Measurements from ENCODE around the gene ZFR. TPM values are rescaled to one million over a fixed set of nuclear protein-coding genes. Genes with fewer than 3 reads are reported as not detected.
"Not testable (repeated sequence)": the region's sequence is repeated elsewhere in the genome, so short reads cannot be mapped to it uniquely, and the experiment has no call there.

Gene ZFR
- total and polyA plus RNA-seq, 7 donors, result 31.7 to 76.5 (median 67.2) TPM

GRCh38 chr5:32454821-32455220, 10.3 kb upstream of the ZFR start:
- 93 to 97% (median 95%) methylated on average over 5 of the region's 5 CpGs for WGBS, 3 donors

DNA sequence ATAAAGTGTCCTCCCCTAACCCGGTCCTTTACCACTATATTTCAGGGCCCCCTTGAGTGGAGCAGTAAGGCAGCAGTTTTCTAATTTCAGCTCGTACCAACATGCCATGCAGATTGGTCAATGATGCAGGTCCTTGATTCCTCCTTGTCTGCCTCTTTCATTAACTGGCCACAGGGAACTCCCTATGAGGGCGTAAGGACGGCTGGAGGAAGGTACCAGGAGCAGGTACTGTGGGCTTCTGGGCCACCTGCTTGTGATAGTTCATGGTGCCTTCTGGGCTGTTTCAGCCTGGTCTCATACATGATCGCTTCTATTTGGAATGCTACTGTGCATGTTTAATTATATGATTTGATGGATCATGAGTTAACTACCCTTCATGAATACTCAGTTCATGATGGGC, 9.4 kb upstream of the ZFR start:
- Histone ChIP-seq H3K27me3 (ENCODE audit: insufficient read depth in 3 of 3, low read length in 2 of 3) (no peaks in the 10 kb centered on the region), H3K4me3 (no peak overlapping the region), H3K36me3 (ENCODE audit: insufficient read depth in 1 of 2, low read depth in 1 of 2) (no peaks in the 10 kb centered on the region), H3K4me1 (no peaks in the 10 kb centered on the region), H3K9me3 (no peaks in the 10 kb centered on the region), H3K27ac (no peak overlapping the region)
- no peak for ATAC-seq
- intact Hi-C loops (cut with DNase I), result no loop called here
- 89 to 95% (median 93%) methylated on average over 5 of the region's 5 CpGs for WGBS, 3 donors
- TF ChIP-seq CTCF (IDR thresholded peaks at IDR 0.05), result no peak
- no peak for DNase-seq

More at GRCh38 chr5:32454821-32455220, 10.3 kb upstream of the ZFR start:
- ATAC-seq (no peak), DNase-seq (no peak)
- H3K27ac ChIP-seq, result no peak overlapping the region
- no peaks in the 10 kb centered on the region for H3K27me3 ChIP-seq (ENCODE audit: insufficient read depth in 3 of 3, low read length in 2 of 3)
- no peaks in the 10 kb centered on the region for H3K36me3 ChIP-seq (ENCODE audit: insufficient read depth in 1 of 2, low read depth in 1 of 2)
- intact Hi-C loops (cut with DNase I), result no loop called here
- H3K4me1 ChIP-seq, result no peaks in the 10 kb centered on the region
- no peak overlapping the region for H3K4me3 ChIP-seq
- no peak for TF ChIP-seq CTCF (IDR thresholded peaks at IDR 0.05)
- no peaks in the 10 kb centered on the region for H3K9me3 ChIP-seq

DNA sequence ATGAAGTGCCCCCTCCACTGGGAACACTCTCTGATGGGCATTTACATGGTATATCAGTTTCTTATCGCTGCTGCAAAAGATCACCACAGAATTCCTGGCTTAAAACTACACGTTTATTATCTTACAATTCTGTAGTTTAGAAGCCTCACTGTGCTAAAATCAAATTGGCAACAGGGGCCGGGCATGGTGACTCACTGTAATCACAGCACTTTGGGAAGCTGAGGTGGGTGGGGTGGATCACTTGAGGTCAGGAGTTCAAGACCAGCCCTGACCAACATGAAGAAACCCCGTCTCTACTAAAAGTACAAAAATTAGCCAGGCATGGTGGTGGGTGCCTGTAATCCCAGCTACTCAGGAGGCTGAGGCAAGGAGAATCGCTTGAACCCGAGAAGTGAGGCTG, 7.8 kb upstream of the ZFR start:
- intact Hi-C loops (cut with DNase I); ATAC-seq; H3K9me3 ChIP-seq; H3K27ac ChIP-seq; DNase-seq; H3K4me3 ChIP-seq; H3K4me1 ChIP-seq; H3K36me3 ChIP-seq (ENCODE audit: insufficient read depth in 1 of 2, low read depth in 1 of 2); H3K27me3 ChIP-seq (ENCODE audit: insufficient read depth in 3 of 3, low read length in 2 of 3): not testable (repeated sequence)
- 74 to 84% (median 76%) methylated on average over 6 of the region's 6 CpGs for WGBS, 3 donors

GRCh38 chr5:32450952-32451351, 6.4 kb upstream of the ZFR start:
- WGBS, 3 donors, result 38 to 68% (median 63%) methylated on average over 1 of the region's 1 CpG
- TF ChIP-seq CTCF (IDR thresholded peaks at IDR 0.05), result no peak
- Histone ChIP-seq H3K27me3 (ENCODE audit: insufficient read depth in 3 of 3, low read length in 2 of 3) (no peaks in the 10 kb centered on the region), H3K4me1 (no peaks in the 10 kb centered on the region), H3K27ac (no peak overlapping the region), H3K4me3 (no peak overlapping the region), H3K9me3 (no peaks in the 10 kb centered on the region), H3K36me3 (ENCODE audit: insufficient read depth in 1 of 2, low read depth in 1 of 2) (no peaks in the 10 kb centered on the region)
- ATAC-seq (no peak), DNase-seq (no peak)
- intact Hi-C loops (cut with DNase I), result no loop called here

- ATAC-seq (no peak), DNase-seq (no peak)
- WGBS, 3 donors, result 43 to 73% (median 71%) methylated on average over 2 of the region's 2 CpGs
- Histone ChIP-seq H3K9me3 (no peaks in the 10 kb centered on the region), H3K27me3 (ENCODE audit: insufficient read depth in 3 of 3, low read length in 2 of 3) (no peaks in the 10 kb centered on the region), H3K4me3 (no peak overlapping the region), H3K36me3 (ENCODE audit: insufficient read depth in 1 of 2, low read depth in 1 of 2) (no peaks in the 10 kb centered on the region), H3K4me1 (no peaks in the 10 kb centered on the region), H3K27ac (no peak overlapping the region)
- intact Hi-C loops (cut with DNase I), result no loop called here
- TF ChIP-seq CTCF (IDR thresholded peaks at IDR 0.05), result no peak
These were observed 4.7 kb upstream of the ZFR start for GRCh38 chr5:32449262-32449661.

Measured in psoas muscle (tissue), 8 donors.